Tibial nerve (tissue), 4 donors: ENCODE measurements around the gene NPB.

Experiments
- CTCF ChIP-seq, 5 experiments: fragments of 200-600 bp in 3 of 5; fragments of 450-650 bp in 2 of 5; sonication (generic) in 3 of 5; IDR thresholded peaks; one replicate each; pipeline ENCODE4 v1.5.1; 2016 to 2019; ENCODE audit warnings: antibody characterized with exemption in 5 of 5, mild to moderate bottlenecking in 3 of 5, moderate library complexity in 2 of 5
- EP300 ChIP-seq, 2 donors: sonication (generic); formaldehyde crosslinking; IDR thresholded peaks; one replicate each; pipeline ENCODE4 v1.6.1; 2017; ENCODE audit warnings: antibody characterized with exemption in 2 of 2, mild to moderate bottlenecking in 1 of 2

DNA sequence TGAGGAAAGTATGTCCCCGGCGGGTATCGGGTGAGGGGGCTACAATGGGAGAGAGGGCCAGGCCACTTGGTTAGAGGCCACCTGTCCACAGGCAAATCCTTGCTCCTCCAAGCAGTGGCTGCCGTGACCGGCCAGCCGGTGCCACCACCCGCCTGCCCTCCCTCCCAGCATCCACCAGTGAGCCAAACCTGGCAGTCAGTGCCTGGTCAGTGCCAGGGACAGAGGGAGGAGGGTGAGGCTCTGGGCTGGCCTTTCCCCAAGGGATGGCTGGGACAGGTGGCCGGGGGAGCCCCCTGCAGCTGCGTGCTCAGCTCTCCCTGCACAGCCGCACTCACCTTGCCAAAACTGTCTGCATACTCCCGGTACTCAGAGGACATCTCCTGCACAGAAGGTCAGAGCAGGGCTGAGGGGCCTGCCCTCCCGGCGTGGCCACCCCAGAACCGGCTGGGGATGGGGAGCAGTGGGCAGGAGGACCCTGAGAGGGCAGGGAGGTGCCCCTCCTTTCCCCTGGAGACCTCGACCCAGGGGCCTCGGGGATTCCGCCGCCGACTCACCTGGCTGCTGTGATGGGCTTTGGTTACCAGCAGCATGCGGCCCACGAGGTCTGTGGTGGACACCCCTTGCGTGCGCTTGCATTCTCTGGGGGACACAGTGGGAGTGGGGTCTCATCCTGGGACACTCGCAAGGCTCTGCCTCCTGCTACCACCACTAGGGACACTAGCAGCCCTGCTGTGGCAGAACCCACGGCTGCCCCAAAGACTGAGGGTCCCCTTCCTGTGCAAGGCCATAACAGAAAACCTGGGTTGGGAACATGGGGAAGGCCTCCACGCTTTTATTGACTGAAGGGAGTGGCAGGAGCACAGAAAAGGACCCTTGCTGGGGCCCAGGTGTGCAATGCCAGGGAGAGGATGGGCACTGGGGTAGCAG lies 5.4 kb downstream of the NPB start:
- TF ChIP-seq CTCF (IDR thresholded peaks at IDR 0.05) (no peak), EP300 (IDR thresholded peaks at IDR 0.05) (no peak)
